ENCODE data around the gene CENATAC. TPM values are rescaled to one million over a fixed set of nuclear protein-coding genes. Genes with fewer than 3 reads are reported as not detected.
"Not testable (repeated sequence)": the region's sequence is repeated elsewhere in the genome, so short reads cannot be mapped to it uniquely, and the experiment has no call there.

Gene CENATAC
- total RNA-seq, 1 experiment from 2014 or later = 7.2 TPM

- no peak for DNase-seq (ENCODE audit: low read depth)
Observed at GRCh38 chr11:119026970-119027369, 29.0 kb downstream of the CENATAC start.

- DNase-seq (ENCODE audit: low read depth) = no peak
Observed at GRCh38 chr11:119027561-119028345, 29.8 kb downstream of the CENATAC start.

- no peak for DNase-seq (ENCODE audit: low read depth)
Observed at GRCh38 chr11:119028346-119029068, 30.6 kb downstream of the CENATAC start.

GRCh38 chr11:119029069-119029339, 31.1 kb downstream of the CENATAC start:
- DNase-seq (ENCODE audit: low read depth) = no peak

GRCh38 chr11:119029340-119030028, 31.5 kb downstream of the CENATAC start:
- peak; percentile 8 for DNase-seq (ENCODE audit: low read depth)

GRCh38 chr11:119030029-119030328, 32.0 kb downstream of the CENATAC start:
- DNase-seq (ENCODE audit: low read depth) = no peak

- DNase-seq (ENCODE audit: low read depth) = peak; percentile 95
Observed at GRCh38 chr11:119030329-119031047, 32.5 kb downstream of the CENATAC start, which contains the start of gene SLC37A4. SLC37A4 (minus strand) TSS chr11:119030877.

- DNase-seq (ENCODE audit: low read depth) = no peak
Observed at GRCh38 chr11:119031912-119032280, 34.0 kb downstream of the CENATAC start.

- not testable (repeated sequence) for DNase-seq (ENCODE audit: low read depth)
Observed at GRCh38 chr11:119033421-119033820, 35.5 kb downstream of the CENATAC start.

- no peak for DNase-seq (ENCODE audit: low read depth)
Observed at GRCh38 chr11:119034813-119035212, 36.9 kb downstream of the CENATAC start.

GRCh38 chr11:119038884-119039283, 40.9 kb downstream of the CENATAC start:
- DNase-seq (ENCODE audit: low read depth) = no peak

GRCh38 chr11:119039471-119039870, 41.5 kb downstream of the CENATAC start:
- not testable (repeated sequence) for DNase-seq (ENCODE audit: low read depth)

- peak; percentile 43 for DNase-seq (ENCODE audit: low read depth)
Observed at GRCh38 chr11:119041821-119042514, 44.0 kb downstream of the CENATAC start.

GRCh38 chr11:119042927-119043326, 45.0 kb downstream of the CENATAC start:
- DNase-seq (ENCODE audit: low read depth) = no peak

- no peak for DNase-seq (ENCODE audit: low read depth)
Observed at GRCh38 chr11:119044708-119045107, 46.8 kb downstream of the CENATAC start.

GRCh38 chr11:119046489-119046888, 48.6 kb downstream of the CENATAC start:
- no peak for DNase-seq (ENCODE audit: low read depth)

GRCh38 chr11:119047205-119047604, 49.3 kb downstream of the CENATAC start:
- DNase-seq (ENCODE audit: low read depth) = no peak

GRCh38 chr11:119048644-119049043, 50.7 kb downstream of the CENATAC start:
- DNase-seq (ENCODE audit: low read depth) = no peak

- no peak for DNase-seq (ENCODE audit: low read depth)
Observed at GRCh38 chr11:119049081-119049480, 51.1 kb downstream of the CENATAC start.

- DNase-seq (ENCODE audit: low read depth) = no peak
Observed at GRCh38 chr11:119051440-119052162, 53.7 kb downstream of the CENATAC start.

Measured in RPMI7951 (cell line).